Measurements from ENCODE around the gene CALN1.

DNA sequence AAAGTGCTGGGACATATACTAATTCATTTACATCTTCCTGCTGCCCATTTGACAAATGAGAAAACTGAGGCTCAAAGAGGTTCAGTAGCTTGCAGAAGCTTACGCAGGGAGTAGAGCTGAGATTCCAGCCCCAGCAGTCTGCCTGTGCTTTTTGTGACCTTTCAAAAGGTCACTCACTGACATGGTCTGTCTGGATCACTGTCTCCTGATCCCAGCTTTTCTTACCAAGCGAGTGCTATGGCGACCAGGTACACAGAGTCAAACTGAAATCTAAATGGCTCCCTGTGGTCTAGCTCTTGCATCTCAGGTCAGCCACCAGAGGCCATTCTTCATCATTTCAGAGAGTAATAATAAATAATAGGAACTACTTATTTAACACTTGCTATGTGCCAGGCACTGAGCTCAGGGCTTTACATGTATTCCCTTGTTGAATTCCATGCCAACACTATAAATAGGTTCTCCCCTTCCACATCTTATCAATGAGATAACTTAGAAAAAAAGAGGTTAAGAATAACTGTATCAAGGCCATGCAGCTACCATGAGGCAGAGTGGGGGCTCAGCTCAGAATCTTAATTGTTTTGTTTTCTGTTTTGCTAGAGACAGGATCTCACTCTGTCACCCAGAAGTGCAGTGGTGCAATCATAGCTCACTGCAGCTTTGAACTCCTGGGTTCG, 381.0 kb downstream of the CALN1 start:
- TF ChIP-seq, protein P1, sequence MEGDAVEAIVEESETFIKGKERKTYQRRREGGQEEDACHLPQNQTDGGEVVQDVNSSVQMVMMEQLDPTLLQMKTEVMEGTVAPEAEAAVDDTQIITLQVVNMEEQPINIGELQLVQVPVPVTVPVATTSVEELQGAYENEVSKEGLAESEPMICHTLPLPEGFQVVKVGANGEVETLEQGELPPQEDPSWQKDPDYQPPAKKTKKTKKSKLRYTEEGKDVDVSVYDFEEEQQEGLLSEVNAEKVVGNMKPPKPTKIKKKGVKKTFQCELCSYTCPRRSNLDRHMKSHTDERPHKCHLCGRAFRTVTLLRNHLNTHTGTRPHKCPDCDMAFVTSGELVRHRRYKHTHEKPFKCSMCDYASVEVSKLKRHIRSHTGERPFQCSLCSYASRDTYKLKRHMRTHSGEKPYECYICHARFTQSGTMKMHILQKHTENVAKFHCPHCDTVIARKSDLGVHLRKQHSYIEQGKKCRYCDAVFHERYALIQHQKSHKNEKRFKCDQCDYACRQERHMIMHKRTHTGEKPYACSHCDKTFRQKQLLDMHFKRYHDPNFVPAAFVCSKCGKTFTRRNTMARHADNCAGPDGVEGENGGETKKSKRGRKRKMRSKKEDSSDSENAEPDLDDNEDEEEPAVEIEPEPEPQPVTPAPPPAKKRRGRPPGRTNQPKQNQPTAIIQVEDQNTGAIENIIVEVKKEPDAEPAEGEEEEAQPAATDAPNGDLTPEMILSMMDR (IDR thresholded peaks at IDR 0.05), result no peak
- TF ChIP-seq POLR2AphosphoS5 (IDR thresholded peaks at IDR 0.05; ENCODE audit: low read depth, low read length) (no peak), TCF7L2 (IDR thresholded peaks at IDR 0.05; ENCODE audit: low read depth, low read length) (no peak), SIN3A (IDR thresholded peaks at IDR 0.05; ENCODE audit: borderline replicate concordance, insufficient read depth, low read depth, low read length) (no peak)
- TF ChIP-seq, protein P2, sequence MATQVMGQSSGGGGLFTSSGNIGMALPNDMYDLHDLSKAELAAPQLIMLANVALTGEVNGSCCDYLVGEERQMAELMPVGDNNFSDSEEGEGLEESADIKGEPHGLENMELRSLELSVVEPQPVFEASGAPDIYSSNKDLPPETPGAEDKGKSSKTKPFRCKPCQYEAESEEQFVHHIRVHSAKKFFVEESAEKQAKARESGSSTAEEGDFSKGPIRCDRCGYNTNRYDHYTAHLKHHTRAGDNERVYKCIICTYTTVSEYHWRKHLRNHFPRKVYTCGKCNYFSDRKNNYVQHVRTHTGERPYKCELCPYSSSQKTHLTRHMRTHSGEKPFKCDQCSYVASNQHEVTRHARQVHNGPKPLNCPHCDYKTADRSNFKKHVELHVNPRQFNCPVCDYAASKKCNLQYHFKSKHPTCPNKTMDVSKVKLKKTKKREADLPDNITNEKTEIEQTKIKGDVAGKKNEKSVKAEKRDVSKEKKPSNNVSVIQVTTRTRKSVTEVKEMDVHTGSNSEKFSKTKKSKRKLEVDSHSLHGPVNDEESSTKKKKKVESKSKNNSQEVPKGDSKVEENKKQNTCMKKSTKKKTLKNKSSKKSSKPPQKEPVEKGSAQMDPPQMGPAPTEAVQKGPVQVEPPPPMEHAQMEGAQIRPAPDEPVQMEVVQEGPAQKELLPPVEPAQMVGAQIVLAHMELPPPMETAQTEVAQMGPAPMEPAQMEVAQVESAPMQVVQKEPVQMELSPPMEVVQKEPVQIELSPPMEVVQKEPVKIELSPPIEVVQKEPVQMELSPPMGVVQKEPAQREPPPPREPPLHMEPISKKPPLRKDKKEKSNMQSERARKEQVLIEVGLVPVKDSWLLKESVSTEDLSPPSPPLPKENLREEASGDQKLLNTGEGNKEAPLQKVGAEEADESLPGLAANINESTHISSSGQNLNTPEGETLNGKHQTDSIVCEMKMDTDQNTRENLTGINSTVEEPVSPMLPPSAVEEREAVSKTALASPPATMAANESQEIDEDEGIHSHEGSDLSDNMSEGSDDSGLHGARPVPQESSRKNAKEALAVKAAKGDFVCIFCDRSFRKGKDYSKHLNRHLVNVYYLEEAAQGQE (IDR thresholded peaks at IDR 0.05; ENCODE audit: insufficient read depth in 1 of 2, low read depth in 2 of 2, low read length in 1 of 2), result no peak

Data from Panc1 (cell line).